ENCODE data around the gene SPIRE2.
"Not testable (repeated sequence)": the region's sequence is repeated elsewhere in the genome, so short reads cannot be mapped to it uniquely, and the experiment has no call there.

SPIRE2 gene, protein sequence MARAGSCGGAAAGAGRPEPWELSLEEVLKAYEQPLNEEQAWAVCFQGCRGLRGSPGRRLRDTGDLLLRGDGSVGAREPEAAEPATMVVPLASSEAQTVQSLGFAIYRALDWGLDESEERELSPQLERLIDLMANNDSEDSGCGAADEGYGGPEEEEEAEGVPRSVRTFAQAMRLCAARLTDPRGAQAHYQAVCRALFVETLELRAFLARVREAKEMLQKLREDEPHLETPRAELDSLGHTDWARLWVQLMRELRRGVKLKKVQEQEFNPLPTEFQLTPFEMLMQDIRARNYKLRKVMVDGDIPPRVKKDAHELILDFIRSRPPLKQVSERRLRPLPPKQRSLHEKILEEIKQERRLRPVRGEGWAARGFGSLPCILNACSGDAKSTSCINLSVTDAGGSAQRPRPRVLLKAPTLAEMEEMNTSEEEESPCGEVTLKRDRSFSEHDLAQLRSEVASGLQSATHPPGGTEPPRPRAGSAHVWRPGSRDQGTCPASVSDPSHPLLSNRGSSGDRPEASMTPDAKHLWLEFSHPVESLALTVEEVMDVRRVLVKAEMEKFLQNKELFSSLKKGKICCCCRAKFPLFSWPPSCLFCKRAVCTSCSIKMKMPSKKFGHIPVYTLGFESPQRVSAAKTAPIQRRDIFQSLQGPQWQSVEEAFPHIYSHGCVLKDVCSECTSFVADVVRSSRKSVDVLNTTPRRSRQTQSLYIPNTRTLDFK

DNA sequence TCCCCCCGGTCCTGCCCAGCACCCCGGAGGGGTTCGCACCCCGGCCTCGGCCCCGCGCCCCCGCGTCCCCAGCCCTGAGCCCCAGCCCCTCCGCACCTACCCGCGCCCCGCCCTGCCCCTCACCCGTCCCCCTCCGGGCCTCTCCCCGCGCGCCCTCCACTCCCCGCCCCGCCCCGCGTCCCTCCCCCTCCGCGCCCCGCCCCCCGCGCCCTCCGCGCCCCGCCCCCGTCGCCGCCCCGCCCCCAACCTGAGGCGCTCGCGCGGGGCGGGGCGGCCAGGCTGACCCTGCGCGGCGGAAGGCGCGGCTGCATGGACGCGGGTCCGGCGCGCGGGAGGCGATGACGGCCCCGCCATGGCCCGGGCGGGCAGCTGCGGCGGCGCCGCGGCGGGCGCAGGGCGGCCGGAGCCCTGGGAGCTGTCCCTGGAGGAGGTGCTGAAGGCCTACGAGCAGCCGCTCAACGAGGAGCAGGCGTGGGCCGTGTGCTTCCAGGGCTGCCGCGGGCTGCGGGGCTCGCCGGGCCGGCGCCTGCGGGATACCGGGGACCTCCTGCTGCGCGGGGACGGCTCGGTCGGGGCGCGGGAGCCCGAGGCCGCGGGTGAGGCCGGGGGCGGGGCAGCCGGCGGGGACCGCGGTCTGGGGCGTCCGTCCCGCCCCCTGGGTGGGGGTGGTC, at the start of gene SPIRE2:
Gene SPIRE2 (plus strand): TSS at position 277 of the 671 bp plus-strand sequence. CDS start 76 bp downstream, at position 353.
- peak; percentile 92 for DNase-seq (ENCODE audit: low spot score)
- TF ChIP-seq, protein P1, sequence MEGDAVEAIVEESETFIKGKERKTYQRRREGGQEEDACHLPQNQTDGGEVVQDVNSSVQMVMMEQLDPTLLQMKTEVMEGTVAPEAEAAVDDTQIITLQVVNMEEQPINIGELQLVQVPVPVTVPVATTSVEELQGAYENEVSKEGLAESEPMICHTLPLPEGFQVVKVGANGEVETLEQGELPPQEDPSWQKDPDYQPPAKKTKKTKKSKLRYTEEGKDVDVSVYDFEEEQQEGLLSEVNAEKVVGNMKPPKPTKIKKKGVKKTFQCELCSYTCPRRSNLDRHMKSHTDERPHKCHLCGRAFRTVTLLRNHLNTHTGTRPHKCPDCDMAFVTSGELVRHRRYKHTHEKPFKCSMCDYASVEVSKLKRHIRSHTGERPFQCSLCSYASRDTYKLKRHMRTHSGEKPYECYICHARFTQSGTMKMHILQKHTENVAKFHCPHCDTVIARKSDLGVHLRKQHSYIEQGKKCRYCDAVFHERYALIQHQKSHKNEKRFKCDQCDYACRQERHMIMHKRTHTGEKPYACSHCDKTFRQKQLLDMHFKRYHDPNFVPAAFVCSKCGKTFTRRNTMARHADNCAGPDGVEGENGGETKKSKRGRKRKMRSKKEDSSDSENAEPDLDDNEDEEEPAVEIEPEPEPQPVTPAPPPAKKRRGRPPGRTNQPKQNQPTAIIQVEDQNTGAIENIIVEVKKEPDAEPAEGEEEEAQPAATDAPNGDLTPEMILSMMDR (IDR thresholded peaks at IDR 0.05; ENCODE audit: extremely low read depth, missing control alignments) = no peak

DNA sequence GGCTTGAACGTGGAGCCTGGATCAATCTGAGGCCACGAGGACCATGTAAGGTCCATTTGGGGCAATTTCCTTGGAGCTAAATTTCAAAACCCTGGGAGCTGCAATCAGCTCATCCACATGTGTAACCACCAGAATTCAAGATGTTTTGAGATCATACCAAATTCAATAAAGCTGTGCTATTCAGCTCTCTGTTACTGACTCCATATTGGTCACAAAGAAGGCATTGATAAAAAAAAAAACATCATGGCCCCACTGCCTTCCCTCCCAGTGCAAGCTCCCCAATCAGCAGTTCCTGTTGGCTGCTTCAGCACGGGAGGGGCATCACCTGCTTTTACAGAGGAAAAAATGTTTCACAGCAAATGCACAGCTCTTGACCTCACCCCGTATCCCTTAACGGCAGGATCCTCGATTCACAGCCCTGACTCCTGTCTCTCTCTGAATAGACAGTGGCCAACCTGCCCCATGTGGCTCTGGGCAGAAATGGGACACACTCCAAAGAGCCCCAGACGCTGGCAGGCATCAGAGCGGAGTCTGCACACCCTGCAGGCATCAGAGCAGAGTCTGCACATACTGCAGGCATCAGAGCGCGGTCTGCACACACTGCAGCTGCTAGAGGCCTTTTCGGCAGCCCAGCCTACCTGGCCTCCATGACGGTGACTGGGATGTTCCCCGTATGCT, 48.9 kb upstream of the SPIRE2 start:
- TF ChIP-seq, protein P1 (IDR thresholded peaks at IDR 0.05; ENCODE audit: extremely low read depth, missing control alignments) = no peak
- no peak for DNase-seq (ENCODE audit: low spot score)

DNA sequence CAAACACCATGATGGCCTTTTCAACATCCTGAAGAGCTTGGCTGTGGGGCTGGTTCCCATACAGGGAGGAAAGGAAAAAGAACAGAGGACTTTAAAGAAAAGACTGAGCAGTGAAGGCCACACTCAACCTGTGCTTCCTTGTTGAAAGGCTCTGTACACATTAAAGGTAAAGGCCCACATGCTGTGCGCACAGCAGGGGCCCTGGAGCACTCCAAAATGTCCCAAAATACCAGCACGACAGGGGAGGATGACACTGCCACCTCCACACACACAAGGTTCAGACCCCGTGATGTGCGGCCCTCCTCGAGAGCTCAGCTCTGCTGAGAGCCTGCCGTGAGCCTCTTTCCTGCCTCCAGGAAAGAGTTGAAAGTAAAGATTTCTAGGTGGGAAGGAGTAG, 48.4 kb upstream of the SPIRE2 start:
- DNase-seq (ENCODE audit: low spot score) = no peak

DNA sequence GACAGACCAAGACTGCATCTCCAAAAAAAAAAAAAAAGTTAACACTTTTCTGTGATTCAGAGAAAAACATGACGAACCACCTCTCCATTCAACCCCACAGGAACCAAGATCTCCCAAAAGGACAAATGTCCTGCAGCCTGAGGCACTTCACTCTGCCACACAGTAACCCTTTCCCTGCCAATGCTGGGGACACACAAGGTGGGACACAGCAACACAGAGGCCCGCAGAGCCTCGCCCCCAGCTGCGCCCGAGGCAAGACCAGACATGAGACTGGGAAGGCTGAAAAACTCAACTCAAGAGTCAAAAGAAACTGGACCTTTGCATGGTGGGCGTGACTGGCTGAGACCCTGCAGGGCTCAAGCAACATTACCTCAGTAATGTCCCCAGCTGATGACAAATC, 45.8 kb upstream of the SPIRE2 start:
- TF ChIP-seq, protein P1 (IDR thresholded peaks at IDR 0.05; ENCODE audit: extremely low read depth, missing control alignments) = no peak
- no peak for DNase-seq (ENCODE audit: low spot score)

More for the DNA sequence above, 48.4 kb upstream of the SPIRE2 start:
- TF ChIP-seq, protein P1 (IDR thresholded peaks at IDR 0.05; ENCODE audit: extremely low read depth, missing control alignments) = no peak

DNA sequence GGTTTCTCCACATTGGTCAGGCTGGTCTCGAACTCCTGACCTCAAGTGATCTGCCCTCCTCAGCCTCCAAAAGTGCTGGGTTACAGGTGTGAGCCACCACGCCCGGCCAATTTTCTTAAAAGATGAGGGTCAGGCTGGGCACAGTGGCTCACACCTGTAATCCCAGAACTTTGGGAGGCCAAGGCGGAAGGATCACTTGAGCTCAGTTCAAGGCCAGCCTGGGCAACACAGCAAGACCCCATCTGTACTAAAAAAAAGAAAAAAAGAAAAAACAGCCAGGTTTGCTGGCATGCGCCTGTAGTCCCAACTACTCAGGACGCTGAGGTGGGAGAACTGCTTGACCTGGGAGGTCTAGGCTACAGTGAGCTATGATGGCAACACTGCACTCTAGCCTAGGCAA, 44.3 kb upstream of the SPIRE2 start:
- DNase-seq (ENCODE audit: low spot score) = not testable (repeated sequence)

DNA sequence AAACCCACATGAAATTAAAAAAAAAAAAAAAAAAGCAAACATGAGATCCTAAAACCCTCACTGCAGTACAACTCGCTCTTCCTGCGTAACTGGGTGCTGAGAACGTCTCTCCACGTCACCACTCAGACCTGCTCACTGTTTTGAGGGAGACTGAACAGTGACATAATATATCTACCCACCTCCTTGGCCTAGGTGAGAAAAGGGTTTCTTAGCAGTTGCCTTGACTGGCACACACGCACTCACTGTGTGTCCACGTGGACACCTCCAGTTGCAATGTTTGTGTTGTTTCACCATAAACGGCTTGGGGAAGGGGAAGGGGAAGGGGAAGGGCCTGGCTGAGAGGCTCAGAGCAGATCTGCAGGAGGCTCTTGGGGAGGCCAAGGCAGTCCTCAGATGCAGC, 43.9 kb upstream of the SPIRE2 start:
- no peak for DNase-seq (ENCODE audit: low spot score)
- TF ChIP-seq, protein P1 (IDR thresholded peaks at IDR 0.05; ENCODE audit: extremely low read depth, missing control alignments) = no peak

DNA sequence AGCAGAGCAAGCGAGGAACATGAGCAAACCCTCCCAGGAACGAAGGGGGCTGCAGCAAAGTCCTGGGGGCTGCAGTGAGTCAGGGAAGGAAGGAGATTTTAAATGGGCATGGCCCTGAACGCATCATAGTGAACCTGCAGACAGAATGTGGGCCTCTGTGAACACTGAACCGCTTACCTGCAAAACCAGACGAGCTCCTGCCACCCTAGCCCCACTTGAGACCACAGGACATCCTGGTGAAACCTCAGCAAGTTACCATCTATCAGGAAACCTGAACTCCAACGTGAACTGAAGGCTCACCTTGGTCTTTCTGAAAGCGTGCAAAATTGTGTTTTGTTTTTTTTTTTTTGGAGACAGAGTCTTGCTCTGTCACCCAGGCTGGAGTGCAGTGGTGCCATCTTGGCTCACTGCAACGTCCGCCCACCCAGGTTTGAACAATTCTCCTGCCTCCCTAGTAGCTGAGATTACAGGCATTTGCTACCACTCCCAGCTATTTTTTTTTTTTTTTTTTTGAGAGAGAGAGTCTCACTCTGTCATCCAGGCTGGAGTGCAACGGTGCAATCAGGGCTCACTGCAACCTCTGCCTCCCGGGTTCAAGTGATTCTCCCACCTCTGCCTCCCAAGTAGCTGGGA, 42.6 kb upstream of the SPIRE2 start:
- TF ChIP-seq, protein P1 (IDR thresholded peaks at IDR 0.05; ENCODE audit: extremely low read depth, missing control alignments) = no peak
- no peak for DNase-seq (ENCODE audit: low spot score)
